Aorta (tissue), 5 donors: Measurements from ENCODE around the gene FRMD5. TPM values are rescaled to one million over a fixed set of nuclear protein-coding genes. Genes with fewer than 3 reads are reported as not detected.
A peak's percentile ranks its signal among the peaks of the same experiment; 100 is the strongest.
"Not testable (repeated sequence)": the region's sequence is repeated elsewhere in the genome, so short reads cannot be mapped to it uniquely, and the experiment has no call there.

ENCODE experiments used
- ATAC-seq: fragments of 200-7000 bp; cut with Tn5 transposase; one replicate; pipeline ENCODE4 v1.9.1; 2022; ENCODE audit warnings: moderate library complexity; ENCODE audit not compliant: low FRiP score
- DNase-seq, 2 donors: peaks; one replicate each; pipeline ENCODE4 v3.0.0-alpha.2; 2020
- H3K27ac ChIP-seq, 2 donors: one replicate each; pipeline ENCODE4 v1.5.1; 2013; ENCODE audit warnings: low read length in 2 of 2, mild to moderate bottlenecking in 2 of 2, moderate library complexity in 2 of 2, control low read depth in 1 of 2, inconsistent platforms in 1 of 2, low read depth in 1 of 2
- H3K27me3 ChIP-seq, 2 donors: one replicate each; pipeline ENCODE4 v1.6.1; 2013; ENCODE audit warnings: control low read depth in 1 of 2, low read length in 1 of 2, mild to moderate bottlenecking in 1 of 2, moderate library complexity in 1 of 2; ENCODE audit not compliant: insufficient read depth in 2 of 2, control insufficient read depth in 1 of 2
- H3K36me3 ChIP-seq, 2 donors: one replicate each; pipeline ENCODE4 v1.6.1; 2013; ENCODE audit warnings: control low read depth in 1 of 2, low read length in 1 of 2, mild to moderate bottlenecking in 1 of 2; ENCODE audit not compliant: insufficient read depth in 2 of 2, control insufficient read depth in 1 of 2
- H3K4me1 ChIP-seq, 2 donors: one replicate each; pipeline ENCODE4 v1.6.1; 2013; ENCODE audit warnings: low read length in 2 of 2, control low read depth in 1 of 2, mild to moderate bottlenecking in 1 of 2, moderate library complexity in 1 of 2; ENCODE audit not compliant: insufficient read depth in 2 of 2, control insufficient read depth in 1 of 2
- H3K4me3 ChIP-seq, 2 donors: one replicate each; pipeline ENCODE4 v1.5.1; 2013; ENCODE audit warnings: low read length in 2 of 2, control low read depth in 1 of 2, mild to moderate bottlenecking in 1 of 2
- H3K9me3 ChIP-seq: one replicate; pipeline ENCODE4 v1.6.1; 2013; ENCODE audit warnings: mild to moderate bottlenecking, low read length; ENCODE audit not compliant: control insufficient read depth
- WGBS, 2 donors: extraction: QIAGEN DNeasy Blood & Tissue Kit; methylation state at CpG; one replicate each; pipeline ENCODE4 v1.1.7; 2013; 5-methylcytosine and 5-hydroxymethylcytosine counted together
- intact Hi-C, 2 donors: fragments of 100-400 bp; cut with DNase I; formaldehyde crosslinking; loops; one replicate each; pipeline versions ENCODE4 v1.14.2 to v1.15.0; 2022
- polyA plus RNA-seq, 2 donors: library from polyadenylated mRNA; stranded (reverse); fragments of 200-250 nt; gene quantifications; one replicate each; pipeline ENCODE4 v1.2.3, GENCODE V29; 2013
- total RNA-seq, 2 donors: library from RNA; stranded (reverse); fragmentation: NEBNext Ultra II Directional; extraction: Animal tissue kit (Norgen Biotek cat#: 25700); gene quantifications; one replicate each; pipeline ENCODE4 v1.2.1, GENCODE V29; 2021
- donor health status: healthy with polysubstance abuse.
- donor health status: Bipolar disorder and iron deficiency.
- donor health status: DM: no; HTN: no; CAD: no.
- donor health status: DM: no; HTN: no; CAD: no.
- donor health status: DM: yes; HTN: yes; CAD: no.

Gene FRMD5
- total and polyA plus RNA-seq, 4 donors: 0.18 to 0.88 (median 0.58) TPM

- no peaks in the 10 kb centered on the region for H3K27me3 ChIP-seq
- DNase-seq (no peak), ATAC-seq (no peak)
- H3K4me3 ChIP-seq: no peak overlapping the region
- H3K4me1 ChIP-seq: no peaks in the 10 kb centered on the region
- intact Hi-C loops: no loop called here
- no peaks in the 10 kb centered on the region for H3K9me3 ChIP-seq
- no peaks in the 10 kb centered on the region for H3K36me3 ChIP-seq
- H3K27ac ChIP-seq: no peak overlapping the region
Observed at GRCh38 chr15:43845421-43845820, 349.6 kb downstream of the FRMD5 start.

GRCh38 chr15:43832485-43832884 lies 362.6 kb downstream of the FRMD5 start:
- intact Hi-C loops, H3K27ac ChIP-seq, H3K9me3 ChIP-seq, ATAC-seq, H3K4me1 ChIP-seq, H3K27me3 ChIP-seq, H3K36me3 ChIP-seq, H3K4me3 ChIP-seq: not testable (repeated sequence)
- WGBS, 2 donors: 77 to 80% methylated on average over 6 of the region's 6 CpGs
- peak in 1 of 2 donors; percentile 7 for DNase-seq

- H3K27ac ChIP-seq, H3K4me1 ChIP-seq, H3K27me3 ChIP-seq, ATAC-seq, intact Hi-C loops, H3K36me3 ChIP-seq, H3K9me3 ChIP-seq, H3K4me3 ChIP-seq: not testable (repeated sequence)
- DNase-seq: peak in 1 of 2 donors; percentile 12
- 93 to 94% methylated on average over 14 of the region's 14 CpGs for WGBS, 2 donors
Observed at GRCh38 chr15:43831519-43832052, 363.5 kb downstream of the FRMD5 start.

GRCh38 chr15:43830691-43831275 lies 364.3 kb downstream of the FRMD5 start:
- H3K36me3 ChIP-seq, H3K4me3 ChIP-seq, ATAC-seq, H3K27ac ChIP-seq, H3K27me3 ChIP-seq, H3K9me3 ChIP-seq, intact Hi-C loops, H3K4me1 ChIP-seq: not testable (repeated sequence)
- 97 to 99% methylated on average over 9 of the region's 9 CpGs for WGBS, 2 donors
- peak in 1 of 2 donors; percentile 6 for DNase-seq

GRCh38 chr15:43829951-43830540 lies 365.0 kb downstream of the FRMD5 start:
- 94 to 96% methylated on average over 9 of the region's 9 CpGs for WGBS, 2 donors
- H3K9me3 ChIP-seq, H3K4me3 ChIP-seq, H3K27ac ChIP-seq, H3K36me3 ChIP-seq, ATAC-seq, intact Hi-C loops, H3K4me1 ChIP-seq, H3K27me3 ChIP-seq: not testable (repeated sequence)
- peak in 1 of 2 donors; percentile 8 for DNase-seq

- Histone ChIP-seq H3K36me3 (no peaks in the 10 kb centered on the region), H3K9me3 (no peaks in the 10 kb centered on the region), H3K27ac (no peak overlapping the region), H3K27me3 (no peaks in the 10 kb centered on the region), H3K4me1 (no peaks in the 10 kb centered on the region), H3K4me3 (no peak overlapping the region)
- 50 to 59% methylated on average over 6 of the region's 6 CpGs for WGBS, 2 donors
- ATAC-seq (no peak), DNase-seq (no peak)
- intact Hi-C loops: no loop called here
Observed at GRCh38 chr15:43828061-43828657, 366.9 kb downstream of the FRMD5 start.

GRCh38 chr15:43826508-43827341 lies 368.3 kb downstream of the FRMD5 start, which contains the start of gene WDR76:
Gene WDR76 (plus strand): TSS chr15:43827002. CDS start chr15:43827033, 31 bp downstream.
- H3K27me3 ChIP-seq: no peaks in the 10 kb centered on the region
- no peaks in the 10 kb centered on the region for H3K36me3 ChIP-seq
- no peaks in the 10 kb centered on the region for H3K4me1 ChIP-seq
- peak within 1 kb of the TSS in 1 of 2 donors; percentile 15 for H3K27ac ChIP-seq
- ATAC-seq (peak; percentile 88), DNase-seq (peak; percentile 88 to 93)
- 3 to 4% methylated on average over 48 of the region's 48 CpGs for WGBS, 2 donors
- no peaks in the 10 kb centered on the region for H3K9me3 ChIP-seq
- intact Hi-C loops: no loop called here
- H3K4me3 ChIP-seq: peak within 1 kb of the TSS; percentile 11 to 21

GRCh38 chr15:43826029-43826507 lies 369.0 kb downstream of the FRMD5 start:
- ATAC-seq: no peak
- no peaks in the 10 kb centered on the region for H3K27me3 ChIP-seq
- no peak overlapping the region for H3K4me3 ChIP-seq
- no peaks in the 10 kb centered on the region for H3K9me3 ChIP-seq
- H3K36me3 ChIP-seq: no peaks in the 10 kb centered on the region
- no peaks in the 10 kb centered on the region for H3K4me1 ChIP-seq
- intact Hi-C loops: no loop called here
- no peak overlapping the region for H3K27ac ChIP-seq
- no peak for DNase-seq
- WGBS, 2 donors: 96% methylated on average over 11 of the region's 11 CpGs
